Mesothelial cell of epicardium (in vitro differentiated cells): ENCODE data around the gene EXOSC2. TPM values are rescaled to one million over a fixed set of nuclear protein-coding genes. Genes with fewer than 3 reads are reported as not detected.
A peak's percentile ranks its signal among the peaks of the same experiment; 100 is the strongest.

Experiments used
- DNase-seq, 2 experiments: peaks; one replicate each; pipeline ENCODE4 v3.0.0; 2021; ENCODE audit warnings: low spot score in 2 of 2; ENCODE audit not compliant: unreplicated experiment in 2 of 2
- H3K27ac Mint-ChIP-seq: 2 replicates; pipeline ENCODE4 v1.8.0; 2021; ENCODE audit warnings: mixed read lengths
- H3K27me3 Mint-ChIP-seq: 2 replicates; pipeline ENCODE4 v1.8.0; 2021; ENCODE audit warnings: low read depth, mixed read lengths
- H3K36me3 Mint-ChIP-seq: 2 replicates; pipeline ENCODE4 v1.8.0; 2021; ENCODE audit warnings: mixed read lengths
- H3K4me1 Mint-ChIP-seq: 2 replicates; pipeline ENCODE4 v1.8.0; 2021; ENCODE audit warnings: mixed read lengths
- H3K4me3 Mint-ChIP-seq: 2 replicates; pipeline ENCODE4 v1.8.0; 2021; ENCODE audit warnings: mild to moderate bottlenecking, moderate library complexity, mixed read lengths
- H3K9me3 Mint-ChIP-seq: 2 replicates; pipeline ENCODE4 v1.8.0; 2021; ENCODE audit warnings: mixed read lengths
- total RNA-seq: library from RNA; stranded (reverse); gene quantifications from 3 replicates; pipeline ENCODE4 v1.2.1, GENCODE V29; 2021
- TF ChIP-seq, protein P1 (sequence below): fragments of 200-600 bp; sonication (generic); IDR thresholded peaks from one replicate; pipeline ENCODE4 v1.5.0; 2021; ENCODE audit warnings: antibody characterized with exemption; ENCODE audit not compliant: unreplicated experiment

The EXOSC2 gene
- total RNA-seq, 1 donor from 2014 or later: 52.8 TPM

DNA sequence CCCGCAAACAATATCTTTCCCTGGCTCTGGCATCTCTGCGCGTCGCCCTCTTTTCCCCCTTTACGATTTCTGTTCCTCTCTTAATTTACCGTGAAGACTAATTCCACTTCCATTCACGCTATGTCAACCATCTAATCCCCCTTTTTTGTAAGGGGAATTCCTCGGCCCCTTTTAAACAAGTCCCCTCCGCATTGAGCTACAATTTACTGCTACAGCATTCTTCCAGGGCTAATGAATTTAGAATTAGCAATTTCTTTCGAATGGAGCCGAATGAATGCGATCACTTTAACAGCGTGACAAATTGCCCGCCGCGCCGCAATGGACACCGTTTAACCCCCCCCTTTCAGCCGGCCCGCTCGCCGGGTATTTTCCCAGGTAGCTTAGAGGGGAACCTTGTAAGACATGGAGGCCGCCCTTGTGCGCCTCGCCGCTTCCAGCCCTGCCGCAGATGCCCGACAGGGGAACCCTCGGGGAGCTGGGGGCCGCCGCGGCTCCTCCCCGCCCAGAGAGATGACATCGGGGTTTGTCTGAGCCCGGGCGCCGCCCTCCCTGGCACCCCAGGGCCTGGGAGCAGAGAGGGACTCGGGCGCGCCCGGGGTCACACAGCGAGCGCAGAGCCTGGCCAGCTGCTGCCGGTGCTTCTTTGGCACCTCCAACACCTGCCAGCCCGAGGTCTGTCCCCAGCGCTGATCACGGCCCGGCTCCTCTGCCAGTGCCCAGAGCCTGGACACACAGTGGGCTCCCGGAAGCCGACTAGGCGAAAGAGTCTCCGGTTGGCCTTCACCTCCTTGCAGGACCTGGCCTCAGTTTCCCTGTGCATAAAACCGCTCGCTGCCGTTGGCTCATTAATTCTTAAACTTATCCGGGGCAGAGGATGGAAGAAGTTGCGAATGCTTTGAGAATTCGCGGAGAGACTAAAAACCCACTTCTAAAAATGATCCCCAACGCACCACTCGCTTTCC, 27.9 kb upstream of the EXOSC2 start:
- no peak overlapping the region for H3K27ac Mint-ChIP-seq

DNA sequence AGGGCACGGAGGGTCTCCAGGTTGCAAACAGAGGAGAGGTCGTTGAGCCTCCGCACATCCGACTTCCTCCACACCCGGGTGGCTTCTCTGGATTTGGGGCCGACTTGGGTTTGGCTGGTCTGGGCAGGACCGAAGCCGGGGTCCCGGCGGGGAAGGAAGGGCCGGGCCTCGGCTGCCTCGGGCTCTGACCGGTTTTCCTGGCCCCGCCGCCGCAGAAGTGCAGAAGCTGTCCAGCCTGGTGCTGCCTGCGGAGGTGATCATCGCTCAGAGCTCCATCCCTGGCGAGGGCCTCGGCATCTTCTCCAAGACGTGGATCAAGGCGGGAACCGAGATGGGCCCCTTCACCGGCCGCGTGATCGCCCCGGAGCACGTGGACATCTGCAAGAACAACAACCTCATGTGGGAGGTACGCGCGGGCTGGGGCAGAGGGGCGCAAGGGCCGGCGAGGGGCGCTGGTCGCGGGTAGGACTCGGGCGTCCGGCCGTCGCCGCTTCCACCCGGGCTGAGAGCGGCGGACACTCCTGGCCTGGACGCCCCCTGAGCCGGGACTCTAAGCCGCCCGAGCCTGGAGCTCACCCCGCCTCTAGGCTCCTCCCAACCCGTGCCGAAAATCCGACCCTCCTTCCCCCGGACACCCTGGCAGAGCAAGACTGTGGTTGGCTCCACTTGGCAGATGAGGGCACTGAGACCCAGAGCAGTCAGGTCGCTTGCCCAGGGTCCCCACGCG, 27.0 kb upstream of the EXOSC2 start:
- Mint-ChIP-seq H3K27ac (no peak overlapping the region), H3K4me1 (peaks cover 20% of the 10 kb centered on the region), H3K4me3 (no peak overlapping the region), H3K9me3 (no peaks in the 10 kb centered on the region), H3K27me3 (peaks cover 94% of the 10 kb centered on the region), H3K36me3 (no peaks in the 10 kb centered on the region)
- TF ChIP-seq, protein P1, sequence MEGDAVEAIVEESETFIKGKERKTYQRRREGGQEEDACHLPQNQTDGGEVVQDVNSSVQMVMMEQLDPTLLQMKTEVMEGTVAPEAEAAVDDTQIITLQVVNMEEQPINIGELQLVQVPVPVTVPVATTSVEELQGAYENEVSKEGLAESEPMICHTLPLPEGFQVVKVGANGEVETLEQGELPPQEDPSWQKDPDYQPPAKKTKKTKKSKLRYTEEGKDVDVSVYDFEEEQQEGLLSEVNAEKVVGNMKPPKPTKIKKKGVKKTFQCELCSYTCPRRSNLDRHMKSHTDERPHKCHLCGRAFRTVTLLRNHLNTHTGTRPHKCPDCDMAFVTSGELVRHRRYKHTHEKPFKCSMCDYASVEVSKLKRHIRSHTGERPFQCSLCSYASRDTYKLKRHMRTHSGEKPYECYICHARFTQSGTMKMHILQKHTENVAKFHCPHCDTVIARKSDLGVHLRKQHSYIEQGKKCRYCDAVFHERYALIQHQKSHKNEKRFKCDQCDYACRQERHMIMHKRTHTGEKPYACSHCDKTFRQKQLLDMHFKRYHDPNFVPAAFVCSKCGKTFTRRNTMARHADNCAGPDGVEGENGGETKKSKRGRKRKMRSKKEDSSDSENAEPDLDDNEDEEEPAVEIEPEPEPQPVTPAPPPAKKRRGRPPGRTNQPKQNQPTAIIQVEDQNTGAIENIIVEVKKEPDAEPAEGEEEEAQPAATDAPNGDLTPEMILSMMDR: no peak
- no peak for DNase-seq

More for the DNA sequence above, 27.9 kb upstream of the EXOSC2 start:
- Mint-ChIP-seq H3K27me3 (peaks cover 98% of the 10 kb centered on the region), H3K4me1 (peaks cover 20% of the 10 kb centered on the region), H3K36me3 (no peaks in the 10 kb centered on the region), H3K4me3 (peak overlapping the region; percentile 4), H3K9me3 (no peaks in the 10 kb centered on the region)
- TF ChIP-seq, protein P1: no peak
- no peak for DNase-seq

GRCh38 chr9:130667120-130667435, 26.5 kb upstream of the EXOSC2 start:
- TF ChIP-seq, protein P1: no peak
- no peak for DNase-seq
- H3K36me3 Mint-ChIP-seq: no peaks in the 10 kb centered on the region
- no peak overlapping the region for H3K4me3 Mint-ChIP-seq
- H3K27me3 Mint-ChIP-seq: peaks cover 93% of the 10 kb centered on the region
- H3K27ac Mint-ChIP-seq: no peak overlapping the region
- peaks cover 20% of the 10 kb centered on the region for H3K4me1 Mint-ChIP-seq
- H3K9me3 Mint-ChIP-seq: no peaks in the 10 kb centered on the region

- H3K4me1 Mint-ChIP-seq: peaks cover 15% of the 10 kb centered on the region
- H3K4me3 Mint-ChIP-seq: no peak overlapping the region
- DNase-seq: no peak
- no peaks in the 10 kb centered on the region for H3K9me3 Mint-ChIP-seq
- TF ChIP-seq, protein P1: no peak
- H3K27me3 Mint-ChIP-seq: peaks cover 86% of the 10 kb centered on the region
- no peaks in the 10 kb centered on the region for H3K36me3 Mint-ChIP-seq
- H3K27ac Mint-ChIP-seq: no peak overlapping the region
Measured at GRCh38 chr9:130668196-130668595, 25.4 kb upstream of the EXOSC2 start.

DNA sequence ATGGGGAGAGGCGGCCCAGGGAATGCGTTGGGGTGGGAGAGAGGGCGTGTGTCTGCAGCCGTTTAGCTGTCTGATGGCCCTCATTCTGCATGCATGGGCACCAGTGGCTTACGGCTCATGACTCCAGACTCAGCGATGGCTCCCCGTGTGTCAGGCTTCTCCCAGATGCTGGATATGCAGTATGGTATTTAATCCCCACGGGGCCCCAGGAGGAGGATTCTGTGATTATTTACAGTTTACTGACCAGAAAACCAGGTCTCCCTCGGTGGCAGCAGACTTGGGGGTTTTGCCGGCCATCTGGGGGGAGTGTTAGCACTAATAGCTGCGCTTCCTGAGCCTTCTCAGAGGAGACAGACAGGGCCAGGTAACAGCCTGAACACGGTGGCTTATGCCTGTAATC, 24.9 kb upstream of the EXOSC2 start:
- H3K4me1 Mint-ChIP-seq: peaks cover 13% of the 10 kb centered on the region
- no peak overlapping the region for H3K27ac Mint-ChIP-seq
- H3K27me3 Mint-ChIP-seq: peaks cover 81% of the 10 kb centered on the region
- no peaks in the 10 kb centered on the region for H3K9me3 Mint-ChIP-seq
- no peak overlapping the region for H3K4me3 Mint-ChIP-seq
- H3K36me3 Mint-ChIP-seq: no peaks in the 10 kb centered on the region
- DNase-seq: no peak
- TF ChIP-seq, protein P1: no peak
